Measurements from ENCODE around the gene EPB41L3. TPM values are rescaled to one million over a fixed set of nuclear protein-coding genes. Genes with fewer than 3 reads are reported as not detected.
"Not testable (repeated sequence)": the region's sequence is repeated elsewhere in the genome, so short reads cannot be mapped to it uniquely, and the experiment has no call there.

EPB41L3 gene
- polyA plus RNA-seq, 1 experiment = 45.0 TPM

- H3K27me3 ChIP-seq (ENCODE audit: control insufficient read depth, insufficient read depth, low read length) = no peaks in the 10 kb centered on the region
- ChIA-PET CTCF (interaction anchor here (1.4 kb wide), 1 partner anchor 126 kb away, joined by 3 read pairs; no protein-coding TSS in a partner anchor), POLR2A (no interaction called here)
- no peak overlapping the region for H3K4me3 ChIP-seq (ENCODE audit: low read depth, low read length)
- H3K9me3 ChIP-seq (ENCODE audit: control insufficient read depth, insufficient read depth, low read length) = no peaks in the 10 kb centered on the region
- peak overlapping the region; percentile 48 for H3K27ac ChIP-seq (ENCODE audit: low read depth, low read length)
- no peak for DNase-seq (ENCODE audit: low read depth, low spot score)
- no peak for TF ChIP-seq CTCF (IDR thresholded peaks at IDR 0.05; ENCODE audit: low read depth, low read length)
Observed at GRCh38 chr18:5582849-5583681, 39.3 kb upstream of the EPB41L3 start.

GRCh38 chr18:5582076-5582475 lies 38.3 kb upstream of the EPB41L3 start:
- Histone ChIP-seq H3K27ac (ENCODE audit: low read depth, low read length) (no peak overlapping the region), H3K27me3 (ENCODE audit: control insufficient read depth, insufficient read depth, low read length) (no peaks in the 10 kb centered on the region), H3K9me3 (ENCODE audit: control insufficient read depth, insufficient read depth, low read length) (no peaks in the 10 kb centered on the region), H3K4me3 (ENCODE audit: low read depth, low read length) (no peak overlapping the region)
- CTCF ChIA-PET = no interaction called here
- TF ChIP-seq CTCF (IDR thresholded peaks at IDR 0.05; ENCODE audit: low read depth, low read length) = no peak
- DNase-seq (ENCODE audit: low read depth, low spot score) = peak; percentile 18
- POLR2A ChIA-PET = no interaction called here

- CTCF ChIA-PET = no interaction called here
- Histone ChIP-seq H3K9me3 (ENCODE audit: control insufficient read depth, insufficient read depth, low read length) (no peaks in the 10 kb centered on the region), H3K27me3 (ENCODE audit: control insufficient read depth, insufficient read depth, low read length) (no peaks in the 10 kb centered on the region), H3K27ac (ENCODE audit: low read depth, low read length) (no peak overlapping the region), H3K4me3 (ENCODE audit: low read depth, low read length) (no peak overlapping the region)
- POLR2A ChIA-PET = no interaction called here
- no peak for TF ChIP-seq CTCF (IDR thresholded peaks at IDR 0.05; ENCODE audit: low read depth, low read length)
- DNase-seq (ENCODE audit: low read depth, low spot score) = no peak
Observed at GRCh38 chr18:5574843-5575242, 31.0 kb upstream of the EPB41L3 start.

- CTCF ChIA-PET = no interaction called here
- Histone ChIP-seq H3K9me3 (ENCODE audit: control insufficient read depth, insufficient read depth, low read length) (no peaks in the 10 kb centered on the region), H3K4me3 (ENCODE audit: low read depth, low read length) (no peak overlapping the region), H3K27ac (ENCODE audit: low read depth, low read length) (no peak overlapping the region), H3K27me3 (ENCODE audit: control insufficient read depth, insufficient read depth, low read length) (no peaks in the 10 kb centered on the region)
- POLR2A ChIA-PET = no interaction called here
- no peak for TF ChIP-seq CTCF (IDR thresholded peaks at IDR 0.05; ENCODE audit: low read depth, low read length)
- DNase-seq (ENCODE audit: low read depth, low spot score) = no peak
Observed at GRCh38 chr18:5571666-5572065, 27.9 kb upstream of the EPB41L3 start.

GRCh38 chr18:5570613-5571012 lies 26.8 kb upstream of the EPB41L3 start:
- H3K4me3 ChIP-seq (ENCODE audit: low read depth, low read length); H3K9me3 ChIP-seq (ENCODE audit: control insufficient read depth, insufficient read depth, low read length); H3K27ac ChIP-seq (ENCODE audit: low read depth, low read length); DNase-seq (ENCODE audit: low read depth, low spot score); H3K27me3 ChIP-seq (ENCODE audit: control insufficient read depth, insufficient read depth, low read length); POLR2A ChIA-PET: not testable (repeated sequence)
- CTCF ChIA-PET = interaction anchor here (0.5 kb wide), 1 partner anchor 1517 kb away, joined by 3 read pairs; no protein-coding TSS in a partner anchor

Measured in AG04450 (cell line).